RPMI7951 (cell line): Measurements from ENCODE around the gene CD3D. TPM values are rescaled to one million over a fixed set of nuclear protein-coding genes. Genes with fewer than 3 reads are reported as not detected.
A peak's percentile ranks its signal among the peaks of the same experiment; 100 is the strongest.

Source experiments
- DNase-seq: peaks from one replicate; pipeline ENCODE4 v3.0.0-alpha.2; 2012; ENCODE audit warnings: low read depth
- total RNA-seq: library from RNA; depleted of rRNA; stranded (reverse); fragments of >200 nt; shearing (Covaris generic); gene quantifications from 2 replicates; pipeline ENCODE4 v1.2.3, GENCODE V29; 2014; rRNA removed

CD3D gene
- total RNA-seq, 1 experiment from 2014 or later, result not detected

- no peak for DNase-seq
These were observed 40.8 kb downstream of the CD3D start for GRCh38 chr11:118301600-118302195.

- peak; percentile 45 for DNase-seq
These were observed 46.6 kb downstream of the CD3D start for GRCh38 chr11:118295815-118296454.

- no peak for DNase-seq
These were observed 47.3 kb downstream of the CD3D start for GRCh38 chr11:118295199-118295598.

GRCh38 chr11:118294053-118294452 is 48.5 kb downstream of the CD3D start:
- no peak for DNase-seq

- no peak for DNase-seq
These were observed 50.9 kb downstream of the CD3D start for GRCh38 chr11:118291477-118292135.

GRCh38 chr11:118290923-118291322 is 51.6 kb downstream of the CD3D start:
- peak; percentile 24 for DNase-seq

- DNase-seq, result no peak
These were observed 53.1 kb downstream of the CD3D start for GRCh38 chr11:118289401-118289800.

Other genes with a start within 250 kb of the CD3D start
- gene SCN4B, start 189.9 kb downstream of the CD3D start, total RNA-seq, result 0.10 TPM in 1 of 2 replicates, not detected in the other
- gene SCN2B, start 166.1 kb downstream of the CD3D start, total RNA-seq, result not detected in 2 replicates
- gene JAML, start 117.7 kb downstream of the CD3D start, total RNA-seq, result not detected in 2 replicates
- gene MPZL3, start 90.3 kb downstream of the CD3D start, total RNA-seq, result 0.68 and 0.72 TPM in 2 replicates
- 0.72 TPM in 1 of 2 replicates, not detected in the other for gene MPZL2, start 78.4 kb downstream of the CD3D start, total RNA-seq
- gene CD3E, start 38.0 kb downstream of the CD3D start, total RNA-seq, result not detected in 2 replicates
- not detected in 2 replicates for gene CD3G, start 1.6 kb upstream of the CD3D start, total RNA-seq
- 48.6 and 60.2 TPM in 2 replicates for gene UBE4A, start 16.9 kb upstream of the CD3D start, total RNA-seq
- gene ATP5MG, start 58.9 kb upstream of the CD3D start, total RNA-seq, result 125 and 126 TPM in 2 replicates
- 18.0 and 21.9 TPM in 2 replicates for gene KMT2A, start 93.8 kb upstream of the CD3D start, total RNA-seq
- gene TTC36, start 184.8 kb upstream of the CD3D start, total RNA-seq, result not detected in 2 replicates
- 0.84 and 4.2 TPM in 2 replicates for gene TMEM25, start 188.5 kb upstream of the CD3D start, total RNA-seq
- 55.3 and 57.9 TPM in 2 replicates for gene IFT46, start 223.2 kb upstream of the CD3D start, total RNA-seq
- gene ARCN1, start 229.7 kb upstream of the CD3D start, total RNA-seq, result 160 and 198 TPM in 2 replicates